Measurements from ENCODE around the gene CD2.

The CD2 gene

DNA sequence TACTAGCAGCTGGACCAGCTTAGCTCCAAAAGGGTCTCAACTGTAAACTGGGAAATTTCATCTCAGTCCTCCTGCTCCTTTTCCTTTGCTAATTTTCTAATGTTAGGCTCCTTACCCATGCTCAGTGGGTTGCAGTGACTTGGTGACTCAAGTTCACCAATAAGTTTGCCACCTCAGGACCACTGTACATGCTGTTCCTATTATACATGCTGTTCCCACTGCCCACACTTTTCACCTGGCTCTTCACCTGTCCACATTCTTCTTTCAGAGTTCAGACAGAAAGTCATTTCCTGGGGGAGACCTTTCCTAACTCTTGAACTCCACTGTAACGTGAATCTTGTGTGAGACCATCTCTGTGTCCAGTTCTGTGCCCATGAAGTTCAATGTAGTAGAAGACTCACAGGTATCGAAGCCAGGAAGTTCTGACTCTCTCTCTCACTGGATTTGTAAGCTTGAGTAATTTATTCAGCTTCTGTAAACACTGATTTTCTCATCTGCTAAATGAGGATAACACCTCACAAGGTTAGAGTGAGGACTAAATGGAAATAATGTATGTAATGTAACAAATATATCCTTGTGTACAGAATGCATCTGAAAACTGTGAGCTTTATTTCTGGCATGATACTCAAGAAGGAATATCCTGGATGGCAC lies 17.9 kb downstream of the CD2 start:
- DNase-seq, result no peak

GRCh38 chr1:116772648-116773045 lies 18.4 kb downstream of the CD2 start:
- DNase-seq, result no peak

DNA sequence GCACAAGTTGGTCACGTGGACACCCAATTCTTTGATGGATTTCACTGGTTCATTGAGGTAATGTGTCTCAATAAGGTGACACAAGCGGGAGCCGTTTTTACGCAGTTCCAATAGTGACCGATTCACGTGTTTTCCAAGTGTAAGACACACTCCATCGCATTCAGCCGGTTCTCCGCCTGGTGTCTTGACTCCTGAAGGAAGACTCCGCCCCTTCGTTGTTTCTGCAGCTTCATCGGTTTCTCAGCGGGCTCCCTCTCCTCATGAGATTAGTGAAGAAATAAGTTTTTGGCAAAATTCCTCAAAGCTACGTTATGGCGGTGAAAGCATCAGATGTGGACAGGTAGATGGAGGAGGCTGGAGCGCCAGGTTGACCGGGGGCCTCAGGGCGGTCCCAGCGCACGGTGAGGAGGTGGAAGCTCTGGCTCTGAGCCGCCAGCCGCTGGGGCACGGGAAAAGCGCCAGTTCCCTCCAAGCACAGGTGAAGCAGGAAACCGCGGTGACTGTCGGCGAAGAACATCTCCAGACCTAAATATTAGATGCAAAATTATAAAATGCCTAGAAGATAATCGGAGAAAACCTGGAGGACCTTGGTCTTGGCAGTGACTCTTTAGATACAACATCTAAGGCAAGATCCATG lies 21.0 kb downstream of the CD2 start:
- no peak for DNase-seq

- no peak for DNase-seq
These were observed 23.9 kb downstream of the CD2 start for GRCh38 chr1:116777831-116778830.

GRCh38 chr1:116781034-116781433 lies 26.8 kb downstream of the CD2 start:
- no peak for DNase-seq

DNA sequence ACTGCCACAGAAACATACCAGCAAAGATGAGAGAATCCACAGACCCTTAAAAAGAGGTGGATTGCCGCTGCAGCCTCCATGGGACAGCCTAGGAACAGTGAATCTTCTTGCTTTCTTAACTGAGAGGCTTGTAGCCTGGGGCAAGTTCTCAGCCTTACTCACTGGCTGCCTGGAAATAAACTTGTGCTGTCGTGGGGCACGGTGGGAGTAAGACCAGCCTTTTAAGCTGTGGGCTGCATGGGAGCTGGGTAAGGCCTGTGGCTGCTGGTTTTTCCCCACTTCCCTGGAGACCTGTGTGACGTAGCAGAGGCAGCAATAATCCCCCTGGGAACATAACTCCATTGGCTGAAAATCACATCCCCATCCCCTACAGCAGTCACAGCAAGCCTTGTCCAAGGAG lies 30.8 kb downstream of the CD2 start:
- no peak for DNase-seq

- DNase-seq, result no peak
These were observed 31.8 kb downstream of the CD2 start for GRCh38 chr1:116786049-116786448.

DNA sequence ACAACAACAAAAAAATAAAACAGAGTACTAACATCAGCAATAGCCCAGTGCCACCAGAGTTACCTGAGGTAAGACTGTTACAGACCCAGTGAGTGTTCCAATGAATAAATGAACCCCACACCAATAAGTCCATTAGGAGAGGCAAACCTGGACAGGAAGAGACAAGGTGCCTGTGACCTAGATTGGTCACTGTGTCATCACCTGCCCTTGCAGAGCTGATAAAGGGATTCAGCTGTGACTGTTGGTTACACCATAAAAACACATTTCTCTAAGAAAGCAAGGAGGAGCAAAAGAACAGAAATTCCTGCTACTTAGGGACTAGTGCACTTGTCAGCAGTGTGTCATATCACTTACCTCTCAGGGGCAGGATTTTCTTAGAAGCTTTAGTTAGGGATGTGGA lies 37.5 kb downstream of the CD2 start:
- no peak for DNase-seq

DNA sequence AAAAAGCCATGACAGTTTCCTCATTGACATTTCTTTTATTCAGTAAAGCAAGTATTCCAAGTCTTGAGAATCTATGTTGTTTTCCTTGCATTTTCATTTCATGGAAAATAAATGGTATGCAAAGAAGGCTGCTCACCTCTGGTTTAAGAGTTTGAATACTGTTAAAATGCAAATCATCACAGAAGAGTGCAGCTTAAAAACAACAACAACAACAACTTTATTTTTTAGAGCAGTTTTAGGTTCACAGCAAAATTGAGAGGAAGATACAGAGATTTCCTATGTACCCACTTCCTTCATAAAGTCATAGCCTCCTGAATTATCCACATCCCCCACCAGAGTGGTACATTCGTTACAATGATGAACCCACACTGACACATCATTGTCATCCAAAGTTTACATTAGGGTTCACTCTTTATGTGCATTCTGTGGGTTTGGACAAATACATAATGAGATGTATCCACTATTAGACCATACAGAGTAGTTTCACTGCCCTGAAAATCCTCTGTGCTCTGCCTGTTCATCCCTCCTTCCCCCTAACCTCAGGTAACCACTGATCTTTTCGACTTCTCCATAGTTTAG lies 39.2 kb downstream of the CD2 start:
- no peak for DNase-seq

- no peak for DNase-seq
These were observed 40.1 kb downstream of the CD2 start for GRCh38 chr1:116794371-116794770.

DNA sequence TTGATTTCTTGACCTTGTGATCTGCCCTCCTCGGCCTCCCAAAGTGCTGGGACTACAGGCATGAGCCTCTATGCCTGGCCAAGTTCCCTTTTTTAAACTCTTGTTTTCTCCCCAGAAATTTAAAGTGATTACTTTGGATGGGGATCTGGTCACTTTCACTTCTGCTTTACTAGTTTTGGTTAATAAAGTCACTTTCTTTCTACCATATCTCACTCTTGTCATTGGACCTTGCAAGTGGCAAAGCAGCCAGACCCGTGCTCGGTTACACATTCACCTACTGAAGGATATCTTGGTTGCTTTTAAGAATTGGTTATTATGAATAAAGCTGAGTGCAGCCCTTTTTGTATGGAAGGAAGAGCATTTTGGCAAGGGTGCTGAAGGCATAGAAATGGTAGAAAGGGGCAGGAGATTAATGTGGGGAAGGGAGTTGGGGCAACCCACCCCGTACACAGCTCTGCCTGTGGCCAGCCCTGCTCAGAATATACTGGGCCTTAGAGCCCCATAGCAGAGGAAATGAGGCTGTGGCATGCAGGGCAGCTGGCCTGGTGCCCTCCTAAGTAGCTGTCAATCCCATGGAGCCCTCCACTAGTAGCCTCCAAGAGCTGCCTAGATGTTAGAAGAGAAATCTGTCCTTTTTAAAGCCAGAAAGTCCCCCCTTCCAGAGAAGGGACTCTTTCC lies 40.7 kb downstream of the CD2 start:
- DNase-seq, result no peak

DNA sequence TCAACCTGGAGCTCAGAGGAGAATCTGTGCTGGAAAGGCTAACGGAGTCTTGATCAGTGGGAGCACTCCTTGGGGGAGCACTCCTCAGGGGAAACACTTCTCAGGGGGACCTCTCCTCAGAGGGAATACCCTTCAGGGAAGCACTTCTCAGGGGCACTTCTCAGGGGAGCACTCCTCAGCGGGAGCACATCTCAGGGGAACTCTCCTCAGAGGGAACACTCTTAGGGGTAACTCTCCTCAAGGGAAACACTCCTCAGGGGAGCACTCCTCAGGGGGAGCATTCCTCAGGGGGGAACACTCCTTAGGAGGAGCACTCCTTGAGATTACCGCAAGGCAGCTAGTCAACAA lies 41.2 kb downstream of the CD2 start:
- no peak for DNase-seq

- no peak for DNase-seq
These were observed 50.5 kb downstream of the CD2 start for GRCh38 chr1:116804736-116805135.

GRCh38 chr1:116805398-116805797 lies 51.2 kb downstream of the CD2 start:
- no peak for DNase-seq

- no peak for DNase-seq
These were observed 52.0 kb downstream of the CD2 start for GRCh38 chr1:116806245-116806644.

GRCh38 chr1:116806671-116807070 lies 52.4 kb downstream of the CD2 start:
- DNase-seq, result no peak

GRCh38 chr1:116807394-116808199 lies 53.4 kb downstream of the CD2 start:
- no peak for DNase-seq

GRCh38 chr1:116808200-116808847 lies 54.1 kb downstream of the CD2 start:
- DNase-seq, result no peak

DNA sequence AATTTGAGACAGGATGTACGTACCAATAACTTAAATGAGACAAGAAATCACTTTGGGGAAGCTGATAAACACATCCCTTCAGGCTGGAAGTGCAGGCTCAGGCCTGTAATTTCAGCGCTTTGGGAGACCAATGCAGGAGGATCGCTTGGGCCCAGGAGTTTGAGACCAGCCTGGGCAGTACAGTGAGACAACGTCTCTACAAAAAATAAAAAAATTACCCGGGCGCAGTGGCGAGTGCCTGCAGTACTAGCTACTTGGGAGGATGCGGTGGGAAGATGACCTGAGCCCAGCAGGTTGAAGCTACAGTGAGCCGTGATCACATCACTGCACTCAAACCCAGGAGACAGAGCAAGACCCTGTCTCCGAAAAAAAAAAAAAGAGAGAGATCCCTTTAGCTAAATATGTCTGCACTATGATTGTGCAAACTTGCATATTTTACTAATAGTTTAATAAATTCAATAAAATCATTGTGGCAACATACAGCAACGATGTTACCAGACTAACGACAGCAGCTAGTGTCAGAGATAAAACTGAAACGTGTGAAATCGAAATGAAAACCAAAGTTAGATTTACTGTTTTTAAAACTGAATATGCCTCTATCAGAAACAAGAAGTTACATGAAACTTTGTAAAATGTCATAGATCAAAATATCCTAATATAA lies 54.7 kb downstream of the CD2 start:
- no peak for DNase-seq
